GM21360 (cell line): ENCODE measurements around the gene C19orf25.

Source experiments
- ATAC-seq: cut with Tn5 transposase; IDR thresholded peaks from one replicate; pipeline ENCODE4 v1.9.1; 2021; ENCODE audit warnings: mild to moderate bottlenecking, moderate library complexity; ENCODE audit not compliant: unreplicated experiment

C19orf25 gene

GRCh38 chr19:1434577-1435060 lies 44.4 kb downstream of the C19orf25 start:
- no peak for ATAC-seq

GRCh38 chr19:1434040-1434366 lies 45.0 kb downstream of the C19orf25 start:
- ATAC-seq = no peak

- no peak for ATAC-seq
Measured at GRCh38 chr19:1433119-1434039, 45.6 kb downstream of the C19orf25 start.

- no peak for ATAC-seq
Measured at GRCh38 chr19:1432507-1432887, 46.5 kb downstream of the C19orf25 start.

- no peak for ATAC-seq
Measured at GRCh38 chr19:1431759-1432506, 47.1 kb downstream of the C19orf25 start.

GRCh38 chr19:1430246-1430645 lies 48.8 kb downstream of the C19orf25 start:
- no peak for ATAC-seq

- ATAC-seq = no peak
Measured at GRCh38 chr19:1429750-1430149, 49.3 kb downstream of the C19orf25 start.

- no peak for ATAC-seq
Measured at GRCh38 chr19:1428738-1429391, 50.1 kb downstream of the C19orf25 start.

GRCh38 chr19:1427221-1427920 lies 51.6 kb downstream of the C19orf25 start:
- ATAC-seq = no peak

- no peak for ATAC-seq
Measured at GRCh38 chr19:1426736-1427135, 52.3 kb downstream of the C19orf25 start.

GRCh38 chr19:1425902-1426301 lies 53.1 kb downstream of the C19orf25 start:
- ATAC-seq = no peak

GRCh38 chr19:1425102-1425837 lies 53.7 kb downstream of the C19orf25 start:
- ATAC-seq = no peak

GRCh38 chr19:1424192-1424955 lies 54.6 kb downstream of the C19orf25 start:
- ATAC-seq = no peak

- ATAC-seq = no peak
Measured at GRCh38 chr19:1423436-1424191, 55.4 kb downstream of the C19orf25 start.
